ENCODE measurements around the gene EFNA3.
A peak's percentile ranks its signal among the peaks of the same experiment; 100 is the strongest.

The EFNA3 gene

GRCh38 chr1:155048449-155049334, 29.9 kb upstream of the EFNA3 start:
- DNase-seq (ENCODE audit: low spot score) = no peak

- no peak for DNase-seq (ENCODE audit: low spot score)
Observed at GRCh38 chr1:155049651-155050559, 28.7 kb upstream of the EFNA3 start.

- peak; percentile 82 for DNase-seq (ENCODE audit: low spot score)
Observed at GRCh38 chr1:155050560-155051341, 27.9 kb upstream of the EFNA3 start, which contains the start of gene ADAM15. ADAM15 (plus strand) TSS chr1:155051316; CDS start chr1:155051387, 71 bp downstream.

GRCh38 chr1:155051342-155051776, 27.3 kb upstream of the EFNA3 start:
- DNase-seq (ENCODE audit: low spot score) = no peak

GRCh38 chr1:155051777-155052398, 26.7 kb upstream of the EFNA3 start:
- peak; percentile 57 for DNase-seq (ENCODE audit: low spot score)

- DNase-seq (ENCODE audit: low spot score) = peak; percentile 62
Observed at GRCh38 chr1:155052439-155053395, 25.9 kb upstream of the EFNA3 start.

GRCh38 chr1:155053531-155054105, 25.0 kb upstream of the EFNA3 start:
- no peak for DNase-seq (ENCODE audit: low spot score)

- DNase-seq (ENCODE audit: low spot score) = no peak
Observed at GRCh38 chr1:155057104-155057503, 21.5 kb upstream of the EFNA3 start.

GRCh38 chr1:155057788-155058211, 20.8 kb upstream of the EFNA3 start:
- DNase-seq (ENCODE audit: low spot score) = no peak

- DNase-seq (ENCODE audit: low spot score) = no peak
Observed at GRCh38 chr1:155060736-155061135, 17.9 kb upstream of the EFNA3 start.

GRCh38 chr1:155061381-155062150, 17.1 kb upstream of the EFNA3 start:
- DNase-seq (ENCODE audit: low spot score) = peak; percentile 93

- no peak for DNase-seq (ENCODE audit: low spot score)
Observed at GRCh38 chr1:155062151-155062686, 16.4 kb upstream of the EFNA3 start.

- DNase-seq (ENCODE audit: low spot score) = peak; percentile 52
Observed at GRCh38 chr1:155062702-155063411, 15.8 kb upstream of the EFNA3 start.

GRCh38 chr1:155063550-155064110, 15.0 kb upstream of the EFNA3 start, which contains the start of gene EFNA4:
EFNA4 (plus strand) TSS chr1:155063740; CDS start chr1:155063824, 84 bp downstream.
- DNase-seq (ENCODE audit: low spot score) = peak; percentile 32

GRCh38 chr1:155064111-155064831, 14.4 kb upstream of the EFNA3 start:
- DNase-seq (ENCODE audit: low spot score) = no peak

GRCh38 chr1:155064832-155065429, 13.7 kb upstream of the EFNA3 start:
- no peak for DNase-seq (ENCODE audit: low spot score)
